OCI-LY3 (cell line): ENCODE measurements around the gene PIEZO2.

Experiments used
- CTCF ChIP-seq: fragments of 200-600, 300-600 bp; sonication (generic); IDR thresholded peaks from 2 replicates; pipeline ENCODE4 v1.5.1; 2014; ENCODE audit warnings: antibody characterized with exemption, low read length, low read depth
- EZH2phosphoT487 ChIP-seq: fragments of 200-600 bp; shearing (Covaris generic); IDR thresholded peaks from 2 replicates; pipeline ENCODE4 v1.6.1; 2018; ENCODE audit warnings: antibody characterized with exemption, mixed run types, low read depth

GRCh38 chr18:11009147-11009546, 140.2 kb downstream of the PIEZO2 start:
- TF ChIP-seq CTCF, result no peak
- no peak for TF ChIP-seq EZH2phosphoT487
